ENCODE measurements around the gene COL9A1. TPM values are rescaled to one million over a fixed set of nuclear protein-coding genes. Genes with fewer than 3 reads are reported as not detected.

COL9A1 gene
- total and polyA plus RNA-seq, 2 donors (not counting 1 experiment from before 2014, with no cell fraction given) = not detected

GRCh38 chr6:70286905-70287304, 16.0 kb downstream of the COL9A1 start:
- POLR2A ChIA-PET = no interaction called here

GRCh38 chr6:70285201-70285600, 17.7 kb downstream of the COL9A1 start:
- no peak overlapping the region for H3K27ac ChIP-seq (ENCODE audit: low read length in 2 of 2)

More at GRCh38 chr6:70286905-70287304, 16.0 kb downstream of the COL9A1 start:
- ATAC-seq (ENCODE audit: low read depth) = no peak
- Histone ChIP-seq H3K36me3 (replicated peaks in 1 of 2; ENCODE audit: control extremely low read depth in 1 of 2, control insufficient read depth in 1 of 2, extremely low read depth in 1 of 2, insufficient read depth in 2 of 2, low read length in 1 of 2) (no peaks in the 10 kb centered on the region), H3K9me3 (ENCODE audit: control extremely low read depth in 1 of 3, control insufficient read depth in 2 of 3, insufficient read depth in 1 of 3, low read length in 2 of 3) (peaks cover 0 to 9% (median 0%) of the 10 kb centered on the region in 3 donors), H3K27me3 (replicated peaks in 1 of 4; ENCODE audit: control extremely low read depth in 1 of 4, control insufficient read depth in 3 of 4, insufficient read depth in 4 of 4, low read length in 3 of 4) (peaks cover 0 to 22% (median 7%) of the 10 kb centered on the region in 4 experiments), H4K20me1 (ENCODE audit: control insufficient read depth, insufficient read depth, low read length, poor library complexity, severe bottlenecking) (no peaks in the 10 kb centered on the region), H2AFZ (ENCODE audit: insufficient read depth, low read depth, low read length, poor library complexity, severe bottlenecking) (no peak overlapping the region), H3K4me1 (ENCODE audit: control insufficient read depth in 2 of 2, insufficient read depth in 2 of 2, low read length in 2 of 2) (no peaks in the 10 kb centered on the region), H3K27ac (ENCODE audit: low read length in 2 of 2) (no peak overlapping the region), H3K4me2 (replicated peaks; ENCODE audit: low read depth, low read length, poor library complexity, severe bottlenecking) (no peak overlapping the region), H3K4me3 (ENCODE audit: control extremely low read depth in 1 of 5, extremely low read depth in 1 of 5, insufficient read depth in 1 of 5, low read depth in 2 of 5, low read length in 4 of 5) (no peak overlapping the region), H3K79me2 (ENCODE audit: control insufficient read depth, insufficient read depth, low read length) (no peaks in the 10 kb centered on the region), H3K9ac (ENCODE audit: low read length) (no peak overlapping the region)
- no peak overlapping the region for H3K4me3 Mint-ChIP-seq
- 89% methylated on average over 3 of the region's 5 CpGs for WGBS (ENCODE audit: insufficient coverage)
- H3K4me1 Mint-ChIP-seq = no peaks in the 10 kb centered on the region
- CTCF ChIA-PET = no interaction called here
- H3K27ac Mint-ChIP-seq = no peak overlapping the region
- H3K27me3 Mint-ChIP-seq = peaks cover 25% of the 10 kb centered on the region
- TF ChIP-seq CTCF (IDR thresholded peaks at IDR 0.05) (no peak), EZH2 (IDR thresholded peaks at IDR 0.05; ENCODE audit: borderline replicate concordance, insufficient read depth, low read depth, low read length, poor library complexity, severe bottlenecking) (no peak)
- intact Hi-C loops (cut with micrococcal nuclease) = no loop called here
- no peaks in the 10 kb centered on the region for H3K9me3 Mint-ChIP-seq (ENCODE audit: insufficient read depth)
- no peak for DNase-seq

More at GRCh38 chr6:70285201-70285600, 17.7 kb downstream of the COL9A1 start:
- H3K36me3 ChIP-seq (replicated peaks in 1 of 2; ENCODE audit: control extremely low read depth in 1 of 2, control insufficient read depth in 1 of 2, extremely low read depth in 1 of 2, insufficient read depth in 2 of 2, low read length in 1 of 2) = no peaks in the 10 kb centered on the region
- Mint-ChIP-seq H3K9me3 (ENCODE audit: insufficient read depth) (no peaks in the 10 kb centered on the region), H3K27me3 (peaks cover 34% of the 10 kb centered on the region), H3K27ac (no peak overlapping the region), H3K4me1 (no peaks in the 10 kb centered on the region), H3K4me3 (no peak overlapping the region)
- ATAC-seq (ENCODE audit: low read depth) (no peak), DNase-seq (no peak)
- H3K4me2 ChIP-seq (replicated peaks; ENCODE audit: low read depth, low read length, poor library complexity, severe bottlenecking) = no peak overlapping the region
- no peak overlapping the region for H3K9ac ChIP-seq (ENCODE audit: low read length)
- peaks cover 0 to 33% (median 7%) of the 10 kb centered on the region in 4 experiments for H3K27me3 ChIP-seq (replicated peaks in 1 of 4; ENCODE audit: control extremely low read depth in 1 of 4, control insufficient read depth in 3 of 4, insufficient read depth in 4 of 4, low read length in 3 of 4)
- H3K79me2 ChIP-seq (ENCODE audit: control insufficient read depth, insufficient read depth, low read length) = no peaks in the 10 kb centered on the region
- no peak overlapping the region for H2AFZ ChIP-seq (ENCODE audit: insufficient read depth, low read depth, low read length, poor library complexity, severe bottlenecking)
- ChIA-PET CTCF (no interaction called here), POLR2A (no interaction called here)
- intact Hi-C loops (cut with micrococcal nuclease) = no loop called here
- no peak overlapping the region for H3K4me3 ChIP-seq (ENCODE audit: control extremely low read depth in 1 of 5, extremely low read depth in 1 of 5, insufficient read depth in 1 of 5, low read depth in 2 of 5, low read length in 4 of 5)
- H4K20me1 ChIP-seq (ENCODE audit: control insufficient read depth, insufficient read depth, low read length, poor library complexity, severe bottlenecking) = no peaks in the 10 kb centered on the region
- peaks cover 0 to 16% (median 0%) of the 10 kb centered on the region in 3 donors for H3K9me3 ChIP-seq (ENCODE audit: control extremely low read depth in 1 of 3, control insufficient read depth in 2 of 3, insufficient read depth in 1 of 3, low read length in 2 of 3)
- no peak for TF ChIP-seq EZH2 (IDR thresholded peaks at IDR 0.05; ENCODE audit: borderline replicate concordance, insufficient read depth, low read depth, low read length, poor library complexity, severe bottlenecking)
- no peak for TF ChIP-seq CTCF (IDR thresholded peaks at IDR 0.05)
- H3K4me1 ChIP-seq (ENCODE audit: control insufficient read depth in 2 of 2, insufficient read depth in 2 of 2, low read length in 2 of 2) = no peaks in the 10 kb centered on the region
- no CpG with 5 or more reads among the region's 4 CpGs for WGBS (ENCODE audit: insufficient coverage)

Measured in B cell (primary cell).